Limb (tissue), 2 donors: Measurements from ENCODE around the gene PIK3AP1.
"Not testable (repeated sequence)": the region's sequence is repeated elsewhere in the genome, so short reads cannot be mapped to it uniquely, and the experiment has no call there.

ENCODE experiments used
- DNase-seq, 2 donors: peaks; one replicate each; pipeline ENCODE4 v3.0.0-alpha.2; 2016; ENCODE audit errors: extremely low spot score in 2 of 2

PIK3AP1 gene

DNA sequence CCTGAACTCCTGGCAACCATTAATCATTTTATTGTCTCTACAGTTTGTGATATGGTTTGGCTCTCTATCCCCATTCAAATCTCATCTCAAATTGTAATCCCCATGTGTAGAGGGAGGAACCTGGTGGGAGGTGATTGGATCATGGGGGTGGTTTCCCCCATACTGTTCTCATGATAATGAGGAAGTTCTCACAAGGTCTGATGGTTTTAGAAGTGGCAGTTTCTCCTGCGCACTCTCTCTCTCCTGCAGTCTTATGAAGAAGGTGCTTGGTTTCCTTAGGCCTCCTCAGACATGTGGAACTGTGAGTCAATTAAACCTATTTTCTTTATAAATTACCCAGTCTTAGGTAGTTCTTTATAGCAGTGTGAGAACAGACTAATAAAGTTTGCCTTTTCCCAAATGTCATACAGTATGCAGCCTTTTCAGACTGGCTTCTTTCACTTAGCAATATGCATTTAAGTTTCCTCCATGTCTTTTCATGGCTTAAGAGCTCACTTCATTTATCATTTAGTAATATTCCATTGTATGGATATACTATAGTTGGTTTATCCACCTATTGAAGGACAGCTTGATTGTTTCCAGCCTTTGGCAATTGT lies 17.1 kb upstream of the PIK3AP1 start:
- DNase-seq: not testable (repeated sequence)

DNA sequence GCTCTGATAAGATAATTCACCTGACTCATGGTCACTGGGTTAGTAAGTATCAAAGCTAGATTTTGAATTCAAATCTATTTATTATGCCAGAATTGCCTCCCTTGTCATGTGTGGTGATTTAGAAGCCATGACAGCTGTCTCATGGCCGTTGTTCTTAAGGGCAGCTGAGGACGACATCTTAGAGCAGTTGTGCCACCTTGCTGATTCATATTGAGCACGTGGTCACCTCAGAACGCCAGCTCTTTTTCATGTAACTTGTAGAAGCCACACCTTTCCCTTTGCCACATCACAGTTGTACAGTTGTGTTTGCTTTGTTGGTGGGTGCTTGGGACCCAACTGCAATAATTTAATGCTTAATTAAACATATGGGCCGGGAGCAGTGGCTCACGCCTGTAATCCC lies 4.3 kb upstream of the PIK3AP1 start:
- DNase-seq: no peak

DNA sequence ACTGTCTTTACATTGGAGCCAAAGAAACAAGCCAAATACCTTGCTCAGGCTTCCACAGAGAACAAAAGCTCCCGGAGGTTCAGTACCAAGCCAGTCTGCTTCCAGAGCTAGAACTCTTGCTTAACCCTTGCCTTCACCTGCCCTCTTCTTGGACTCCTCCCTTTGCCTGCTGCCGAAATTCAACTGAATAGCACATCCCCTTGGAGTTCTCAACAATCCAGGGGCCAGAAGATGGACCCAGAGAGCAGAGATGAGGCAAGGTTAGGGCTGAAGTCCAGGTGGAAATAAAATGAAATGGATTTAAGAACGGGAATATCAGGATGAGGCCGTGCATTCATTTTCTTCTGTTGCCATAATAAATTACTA lies 876 bp upstream of the PIK3AP1 start:
- no peak for DNase-seq

DNA sequence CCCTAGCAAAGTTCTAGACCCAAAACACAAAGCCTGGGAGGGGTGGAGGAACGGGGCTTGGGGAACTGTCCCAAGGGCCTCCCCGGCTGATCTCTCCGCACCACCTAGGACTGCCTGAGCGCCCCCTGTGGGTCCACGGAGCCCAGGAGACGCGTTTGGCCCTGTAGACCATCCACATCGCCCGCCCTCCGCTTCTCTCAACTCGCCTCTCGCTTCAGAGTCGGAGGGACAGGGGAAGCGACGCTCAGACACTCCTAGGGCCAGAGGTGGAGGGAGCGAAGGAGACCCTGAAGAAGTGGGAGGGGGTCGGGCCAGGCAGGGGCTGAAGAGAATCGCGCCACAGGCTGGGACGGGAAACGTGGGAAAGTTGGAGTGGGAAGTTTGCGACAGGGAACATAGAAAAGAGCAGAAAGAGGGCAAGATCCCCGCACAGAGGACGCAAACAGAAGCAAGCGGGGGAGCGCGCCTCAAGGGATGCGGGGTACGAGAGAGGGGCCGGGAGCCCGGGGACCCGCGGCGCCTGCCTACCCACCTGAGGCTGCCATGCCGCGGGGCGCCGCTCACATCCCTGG lies 378 bp downstream of the PIK3AP1 start:
- peak in 1 of 2 donors; percentile 47 for DNase-seq

DNA sequence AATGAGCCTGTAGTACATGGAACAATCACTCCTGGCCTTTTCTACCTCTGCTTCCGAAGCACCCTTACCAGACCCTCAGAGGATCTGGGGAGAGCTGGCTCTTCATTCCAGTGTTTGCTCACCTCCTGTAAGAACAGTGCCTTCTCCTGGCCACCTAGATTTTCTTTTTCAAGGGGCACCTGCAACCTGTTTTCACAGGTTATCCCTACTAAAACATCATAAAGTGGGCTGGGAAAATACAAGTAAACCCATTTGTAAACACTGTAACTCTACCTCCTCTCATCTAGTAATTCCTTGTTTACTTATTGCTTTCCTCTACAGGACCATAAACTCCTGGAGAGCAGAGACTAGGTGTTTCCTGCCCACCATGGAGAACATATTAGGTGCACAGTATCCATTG lies 1.1 kb downstream of the PIK3AP1 start:
- no peak for DNase-seq

DNA sequence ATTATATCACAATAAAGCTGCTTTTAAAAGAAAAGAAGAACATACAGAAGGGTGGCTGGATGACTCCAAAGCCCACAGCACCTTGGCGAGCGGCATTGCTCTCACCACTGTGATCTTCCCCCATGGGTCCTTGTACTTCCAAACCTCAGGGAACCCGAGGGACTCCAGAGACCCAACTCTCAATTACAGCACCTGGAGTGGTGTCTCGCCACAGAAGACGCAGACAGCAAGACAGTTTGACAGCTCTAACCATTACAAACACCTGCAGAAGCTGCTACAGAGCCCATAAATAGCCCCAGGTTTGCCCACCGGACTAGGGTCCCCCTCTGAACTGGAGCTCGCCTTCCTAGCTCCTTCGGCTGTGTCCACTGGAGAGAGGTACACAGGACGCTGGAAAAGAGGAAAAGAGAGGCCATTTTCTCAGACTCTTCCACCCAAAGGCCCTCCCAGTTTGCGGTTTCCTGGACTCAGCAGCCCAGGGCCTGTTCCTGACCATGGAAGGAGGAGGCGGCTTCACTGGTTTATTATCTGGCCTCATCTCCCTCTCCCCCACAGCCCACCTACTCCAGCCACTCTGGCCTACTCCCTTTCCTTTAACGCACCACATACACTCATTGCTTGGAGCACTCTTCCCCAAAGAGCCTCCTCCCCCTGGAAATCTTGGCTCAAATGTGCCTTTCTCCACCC lies 1.9 kb downstream of the PIK3AP1 start:
- no peak for DNase-seq

DNA sequence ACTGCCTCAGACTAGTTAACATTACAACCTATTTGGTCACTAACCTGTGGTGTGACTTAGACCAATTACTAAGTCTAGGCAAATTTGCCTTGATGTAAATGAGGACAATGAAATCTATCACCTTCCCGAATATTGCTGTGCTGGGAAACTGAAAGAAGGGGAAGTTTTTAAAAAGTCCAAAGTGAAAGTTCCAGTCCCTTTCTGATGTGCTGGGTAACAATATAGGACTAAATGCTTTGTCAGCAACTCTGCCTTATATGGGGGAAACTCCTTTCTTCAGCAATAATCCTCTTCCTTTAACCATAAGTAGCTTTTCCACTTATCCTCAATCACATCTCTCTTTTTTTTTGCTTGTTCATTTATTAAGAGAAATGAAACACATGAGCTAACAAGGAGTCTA lies 3.9 kb downstream of the PIK3AP1 start:
- DNase-seq: no peak

DNA sequence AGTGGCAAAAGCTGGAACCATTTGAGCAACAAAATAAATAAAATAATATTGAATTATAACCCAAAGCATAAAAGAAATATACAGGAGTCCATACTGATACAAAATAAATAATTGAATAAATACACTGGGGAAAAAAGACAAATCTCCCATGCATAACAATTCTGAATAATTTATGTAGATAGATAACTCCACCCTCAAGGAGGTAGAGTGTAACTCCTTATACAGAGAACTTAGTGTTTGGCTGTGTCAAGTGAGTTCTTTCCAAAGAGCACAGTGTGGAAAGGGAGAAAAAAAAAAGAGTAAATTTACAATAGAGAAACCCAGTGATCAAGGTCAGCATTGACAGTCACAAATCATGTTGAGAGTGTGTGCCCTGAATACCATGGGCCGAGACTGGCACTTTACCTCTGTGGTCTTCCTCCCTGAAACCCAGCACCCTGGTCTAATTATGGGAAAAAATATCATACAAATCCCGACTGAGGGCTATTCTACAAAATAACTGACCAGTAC lies 5.5 kb downstream of the PIK3AP1 start:
- no peak for DNase-seq

DNA sequence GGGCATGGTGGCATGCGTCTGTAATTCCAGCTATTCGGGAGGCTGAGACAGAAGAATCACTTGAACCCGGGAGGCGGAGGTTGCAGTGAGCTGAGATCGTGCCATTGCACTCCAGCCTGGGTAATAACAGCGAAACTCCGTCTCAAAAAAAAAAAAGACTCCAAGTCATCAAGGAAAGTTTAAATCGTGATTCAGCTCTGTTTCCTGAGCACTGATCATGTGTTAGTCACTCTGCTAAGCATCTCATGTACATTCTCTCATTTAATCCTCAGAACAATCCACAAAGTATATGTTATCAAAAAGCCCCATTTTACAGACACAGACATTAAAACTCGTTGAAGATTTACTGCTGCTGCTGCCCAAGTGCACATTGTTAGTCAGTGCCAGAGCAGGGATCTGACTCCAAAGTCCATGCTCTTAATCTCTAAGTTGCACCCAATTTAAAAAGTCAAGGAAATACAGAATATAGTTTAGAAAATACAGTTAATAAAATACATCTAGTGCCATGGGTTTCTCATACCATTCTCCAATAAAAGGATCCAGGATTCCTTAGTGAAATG lies 6.2 kb downstream of the PIK3AP1 start:
- no peak for DNase-seq

DNA sequence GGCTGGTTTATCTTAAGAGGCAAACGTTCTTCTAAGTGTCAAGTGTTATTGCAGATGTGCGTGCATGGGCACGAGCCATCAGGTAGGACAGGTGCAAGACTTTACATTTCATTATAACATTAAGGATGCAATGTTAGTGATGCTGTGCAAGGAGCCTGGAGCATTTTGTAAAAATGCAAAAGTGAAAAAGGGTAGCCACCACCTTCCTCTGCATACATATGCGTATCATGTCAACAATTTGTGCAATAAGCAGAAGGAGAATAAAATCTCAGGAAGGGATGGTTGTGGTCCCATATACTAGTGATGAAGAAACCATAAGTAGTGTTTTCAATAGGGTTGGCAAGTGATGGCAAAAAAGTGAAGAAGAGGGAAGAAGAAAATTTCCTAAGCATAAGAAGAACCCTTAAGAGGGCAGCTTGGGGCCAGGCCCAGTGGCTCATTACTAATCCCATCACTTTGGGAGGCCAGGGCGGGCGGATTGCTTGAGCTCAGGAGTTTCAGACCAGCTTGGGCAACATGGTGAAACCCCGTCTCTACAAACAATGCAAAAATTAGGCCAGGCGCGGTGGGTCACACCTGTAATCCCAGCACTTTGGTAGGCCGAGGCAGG lies 7.5 kb downstream of the PIK3AP1 start:
- no peak for DNase-seq

DNA sequence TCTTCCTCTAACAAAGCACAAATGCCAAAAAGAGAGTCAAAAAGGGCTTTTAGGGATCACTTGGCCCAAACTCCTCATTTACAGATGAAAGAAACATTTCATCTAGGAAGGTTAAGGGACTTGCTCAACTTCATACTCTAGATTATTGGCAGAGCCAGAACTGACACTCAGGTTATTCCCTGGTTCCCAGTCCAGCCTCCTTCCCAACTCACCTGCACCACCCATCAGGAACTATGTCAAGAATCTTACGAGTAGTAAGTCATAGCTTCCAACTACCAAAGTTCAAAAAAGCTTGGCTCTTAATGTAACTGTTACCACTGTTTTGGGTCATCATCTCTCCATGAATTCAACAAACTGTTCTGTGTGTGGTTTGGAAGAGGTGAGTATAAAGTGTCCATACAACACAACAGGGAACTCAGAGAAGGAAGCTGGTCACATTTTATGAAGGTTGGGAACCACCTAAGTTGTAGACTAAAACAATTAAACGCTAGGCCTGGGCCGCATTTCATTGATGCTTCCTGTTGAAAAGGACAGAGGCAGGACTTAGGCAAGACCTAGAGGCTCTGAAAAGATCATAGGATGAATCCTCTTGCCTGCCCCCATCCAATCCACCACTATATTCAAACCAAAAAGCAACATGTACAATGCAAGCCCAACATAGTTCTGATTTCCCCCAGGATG lies 9.1 kb downstream of the PIK3AP1 start:
- DNase-seq: no peak

DNA sequence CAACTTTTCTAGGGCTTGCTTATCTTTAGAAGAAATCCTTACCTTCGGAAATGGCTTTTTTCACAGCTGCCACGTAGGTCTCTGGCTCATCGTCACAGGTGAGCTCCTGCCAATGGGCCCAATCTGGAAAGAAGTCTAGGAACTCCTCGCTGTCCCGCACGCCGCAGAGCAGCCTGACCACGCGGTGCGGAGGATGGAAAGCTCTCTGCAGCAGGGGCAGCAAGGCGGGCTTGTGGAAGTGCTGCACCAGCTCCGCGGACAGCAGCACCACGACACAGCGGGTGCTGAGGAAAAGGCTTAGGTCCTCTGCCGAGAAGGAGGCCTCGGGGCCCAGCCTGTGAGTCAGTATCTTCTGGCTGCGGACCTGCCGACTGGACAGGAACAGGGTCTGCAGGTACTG lies 10.8 kb downstream of the PIK3AP1 start:
- DNase-seq: no peak

DNA sequence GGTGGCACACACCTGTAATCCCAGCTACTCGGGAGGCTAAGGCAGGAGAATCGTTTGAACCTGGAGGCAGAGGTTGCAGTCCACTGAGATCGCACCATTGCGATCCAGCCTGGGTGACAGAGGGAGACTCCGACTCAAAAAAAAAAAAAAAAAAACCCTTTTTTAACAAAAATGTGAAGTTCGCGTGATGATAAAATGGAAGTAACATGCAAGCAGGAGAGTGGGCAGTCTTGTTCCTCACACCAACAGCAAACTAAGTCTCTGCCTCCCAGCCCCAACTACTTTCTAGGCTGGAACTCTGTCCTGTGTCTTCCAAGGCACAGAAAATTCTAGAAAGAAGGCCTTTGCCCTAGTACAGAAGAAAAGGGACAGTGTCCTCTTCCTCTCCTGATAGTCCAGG lies 11.3 kb downstream of the PIK3AP1 start:
- DNase-seq: no peak

DNA sequence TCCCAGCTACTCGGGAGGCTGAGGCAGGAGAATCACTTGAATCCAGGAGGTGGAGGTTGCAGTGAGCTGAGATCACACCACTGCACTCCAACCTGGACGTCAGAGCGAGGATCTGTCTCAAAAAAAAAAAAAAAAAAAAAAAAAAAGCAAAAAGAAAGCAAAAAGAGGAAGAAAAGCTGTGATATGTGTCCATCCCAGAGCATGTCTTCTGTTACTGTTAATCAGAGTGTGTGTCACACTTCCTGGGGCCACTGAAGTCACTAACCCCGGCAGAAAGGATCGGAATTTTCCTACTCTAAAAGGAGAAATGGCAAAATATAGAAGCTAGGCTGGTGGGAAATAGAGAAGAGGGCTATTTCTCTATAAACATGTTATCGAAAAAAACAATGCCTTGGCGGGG lies 11.9 kb downstream of the PIK3AP1 start:
- no peak for DNase-seq

DNA sequence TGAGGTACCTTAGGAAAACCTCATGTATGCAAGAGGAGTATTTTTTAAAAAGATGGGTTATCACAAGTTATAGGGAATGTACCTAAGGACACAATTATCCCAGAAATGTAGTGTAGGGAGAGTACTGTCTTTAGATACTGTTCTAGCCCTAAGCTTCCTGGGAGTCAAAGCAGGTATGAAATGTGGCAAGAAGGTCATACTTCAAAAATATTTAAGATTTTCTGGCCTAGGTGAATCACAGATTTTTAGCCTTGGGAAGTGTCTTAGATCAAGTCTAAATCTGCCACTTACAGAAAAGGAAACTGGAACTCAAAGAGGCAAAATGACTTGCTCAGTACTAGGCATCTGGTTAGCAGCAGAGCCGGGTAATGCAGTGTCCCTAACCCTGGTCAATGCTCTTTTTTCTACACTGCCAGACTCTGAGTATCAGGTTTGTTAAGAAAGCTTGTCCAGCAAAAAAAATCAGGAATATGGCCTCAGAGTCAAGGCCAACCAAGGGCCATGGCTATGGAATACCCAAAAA lies 13.9 kb downstream of the PIK3AP1 start:
- no peak for DNase-seq

DNA sequence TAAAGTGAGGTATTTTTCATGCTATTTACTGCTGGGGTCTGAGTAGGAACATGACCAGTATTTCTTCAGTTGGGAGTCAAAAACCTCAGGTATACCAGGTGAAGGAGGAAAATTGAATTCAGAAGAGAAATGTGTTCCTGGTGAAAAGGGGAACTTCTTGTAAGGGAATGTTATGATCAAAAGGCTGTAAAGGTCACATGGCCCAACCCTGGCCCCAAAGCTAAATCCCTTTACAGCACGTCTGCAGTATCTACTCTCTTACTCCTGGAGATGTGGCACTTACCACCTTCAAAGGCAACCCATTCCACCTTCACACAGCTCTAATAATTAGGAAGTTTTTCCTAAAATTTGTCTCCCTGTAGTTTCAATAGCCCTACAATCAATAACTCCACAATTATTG lies 15.2 kb downstream of the PIK3AP1 start:
- DNase-seq: no peak

DNA sequence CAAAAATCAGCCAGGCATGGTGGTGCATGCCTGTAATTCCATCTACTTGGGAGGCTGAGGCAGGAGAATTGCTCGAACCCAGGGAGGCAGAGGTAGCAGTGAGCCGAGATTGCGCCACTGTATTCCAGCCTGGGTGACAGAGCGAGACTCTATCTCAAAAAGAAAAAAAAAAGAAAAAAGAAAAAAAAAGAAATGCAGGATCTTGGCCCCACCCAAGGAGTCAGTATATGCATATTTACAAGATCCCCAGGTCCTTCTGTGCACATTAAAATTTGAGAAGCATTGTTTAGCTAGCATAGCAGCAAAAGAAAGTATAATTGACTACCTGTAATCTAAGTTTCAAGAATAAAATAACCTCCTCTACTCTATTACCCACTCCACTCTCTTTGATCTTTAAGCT lies 15.8 kb downstream of the PIK3AP1 start:
- no peak for DNase-seq

DNA sequence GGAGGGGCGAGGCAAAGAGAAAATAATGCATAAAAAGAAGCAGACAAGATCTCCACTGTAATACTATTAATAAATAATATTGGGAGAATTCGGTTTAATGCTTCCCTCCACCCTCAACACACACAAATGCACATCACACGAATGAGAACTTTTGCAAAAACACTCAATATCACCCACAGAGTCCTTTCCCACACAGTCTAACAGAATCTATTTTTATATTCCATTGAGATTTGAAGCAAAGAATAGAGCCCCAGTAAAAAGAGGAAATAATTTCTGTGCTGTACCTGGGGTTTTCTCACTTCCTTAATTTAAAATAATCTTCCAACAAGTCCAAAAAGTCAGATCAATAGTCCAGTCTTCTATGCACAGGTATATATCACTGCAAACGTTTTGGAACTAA lies 17.0 kb downstream of the PIK3AP1 start:
- DNase-seq: no peak

DNA sequence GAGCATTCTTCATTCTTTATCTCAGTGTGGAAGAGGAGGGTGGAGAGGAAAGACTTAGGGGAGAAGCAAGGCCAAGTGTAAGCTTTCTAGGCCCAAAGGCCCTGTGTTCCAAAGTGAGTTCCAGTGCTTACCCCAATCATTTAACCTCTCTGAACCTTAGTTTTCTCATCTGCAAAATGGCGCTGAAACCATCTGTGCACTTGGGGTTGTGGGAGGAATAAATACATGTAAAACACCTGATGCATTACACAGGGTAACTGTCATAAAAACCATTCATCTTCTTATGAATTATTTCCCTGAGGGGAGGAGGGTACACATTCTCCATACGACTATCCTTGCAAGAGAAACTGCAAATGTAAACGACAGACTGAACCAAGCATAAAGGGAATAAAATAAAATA lies 19.0 kb downstream of the PIK3AP1 start:
- DNase-seq: no peak

DNA sequence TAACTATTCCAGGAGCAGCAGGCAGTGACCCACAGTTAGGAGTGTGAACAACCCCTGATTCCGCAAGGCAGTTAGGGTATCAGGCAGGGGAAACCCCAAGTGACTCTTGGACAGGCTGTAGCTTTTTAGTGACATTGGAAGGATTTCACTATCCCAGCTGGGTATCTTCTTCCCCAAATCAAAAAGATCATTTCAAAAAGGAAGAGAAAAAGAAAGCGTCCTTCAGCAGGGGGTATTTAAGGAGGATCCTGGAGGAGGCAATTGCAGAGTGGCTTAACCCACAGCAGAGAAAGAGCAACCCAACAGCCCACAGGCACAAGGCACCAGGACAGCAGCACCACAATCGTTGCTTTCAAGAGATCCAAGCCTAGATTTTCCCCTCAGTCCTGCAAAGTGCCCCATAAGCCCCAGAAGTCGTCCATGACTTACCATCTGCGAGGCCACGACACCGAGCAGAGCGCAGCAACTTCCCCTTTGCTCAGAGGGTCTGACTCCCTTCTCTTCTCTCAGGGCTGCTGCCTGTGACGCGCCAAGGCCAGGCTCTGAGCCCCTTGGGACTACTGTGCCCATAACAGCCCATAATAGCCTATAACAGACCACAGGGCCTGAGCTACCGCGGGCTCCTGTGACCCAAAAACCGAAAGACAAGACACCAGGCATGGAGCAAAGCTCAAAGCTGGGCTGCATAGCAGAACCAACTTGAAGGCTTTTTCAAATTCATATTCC lies 19.8 kb downstream of the PIK3AP1 start:
- DNase-seq: no peak

DNA sequence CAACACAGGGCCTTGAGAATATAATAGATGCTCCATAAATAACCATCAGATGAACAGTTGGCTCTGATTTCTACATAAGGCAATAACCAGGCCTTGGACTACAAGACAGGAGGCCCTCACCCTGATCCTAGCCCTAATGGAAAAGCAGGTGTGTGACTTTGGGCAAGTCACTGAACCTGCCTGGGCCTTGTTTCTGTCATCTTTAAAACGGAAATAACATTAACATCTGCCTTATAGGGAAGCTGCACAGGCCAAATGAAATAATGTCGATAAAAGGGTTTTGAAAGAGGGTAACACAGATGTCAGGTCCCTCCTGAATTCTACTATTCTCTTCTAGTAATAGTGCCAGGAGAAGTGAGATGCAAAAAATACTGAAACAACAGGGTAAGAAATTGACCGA lies 20.7 kb downstream of the PIK3AP1 start:
- DNase-seq: no peak
